DOHH2 (cell line): ENCODE data around the gene EDEM3.

Source experiments
- H3F3A ChIP-seq: fragments of 200-600 bp; sonication (generic), shearing (Covaris generic); 2 replicates; pipeline ENCODE4 v1.6.0; 2016; ENCODE audit warnings: antibody characterized with exemption, mild to moderate bottlenecking; ENCODE audit not compliant: control insufficient read depth, insufficient read depth
- H3K27ac ChIP-seq: fragments of 200-600 bp; sonication (generic); 2 replicates; pipeline ENCODE4 v1.5.1; 2014; ENCODE audit warnings: low read depth, mild to moderate bottlenecking, low read length, moderate library complexity
- H3K27me3 ChIP-seq: fragments of 200-600 bp; sonication (generic); 2 replicates; pipeline ENCODE4 v1.6.1; 2014; ENCODE audit warnings: mild to moderate bottlenecking, low read length, mixed read lengths; ENCODE audit not compliant: control insufficient read depth
- H3K36me3 ChIP-seq: fragments of 200-600 bp; sonication (generic); 2 replicates; pipeline ENCODE4 v1.6.1; 2014; ENCODE audit warnings: mild to moderate bottlenecking, low read length, moderate library complexity, mixed read lengths; ENCODE audit not compliant: control insufficient read depth
- H3K4me1 ChIP-seq: fragments of 200-600 bp; sonication (generic); 2 replicates; pipeline ENCODE4 v1.6.1; 2014; ENCODE audit warnings: mild to moderate bottlenecking, low read length, mixed read lengths; ENCODE audit not compliant: control insufficient read depth
- H3K4me2 ChIP-seq: fragments of 200-600 bp; sonication (generic); 2 replicates; pipeline ENCODE4 v1.6.0; 2014; ENCODE audit warnings: mild to moderate bottlenecking, low read length, moderate library complexity
- H3K4me3 ChIP-seq: fragments of 200-600 bp; sonication (generic); 2 replicates; pipeline ENCODE4 v1.5.1; 2014; ENCODE audit warnings: mild to moderate bottlenecking, low read length, mixed read lengths
- H3K79me2 ChIP-seq: fragments of 200-600 bp; sonication (generic); 2 replicates; pipeline ENCODE4 v1.6.1; 2014; ENCODE audit warnings: mild to moderate bottlenecking, low read length, mixed read lengths; ENCODE audit not compliant: control insufficient read depth
- H3K9me2 ChIP-seq: fragments of 200-600 bp; sonication (generic); replicated peaks from 2 replicates; pipeline ENCODE4 v1.6.1; 2014; ENCODE audit warnings: mild to moderate bottlenecking, low read length, mixed read lengths; ENCODE audit not compliant: control insufficient read depth
- H3K9me3 ChIP-seq: fragments of 200-600 bp; sonication (generic); 2 replicates; pipeline ENCODE4 v1.6.1; 2014; ENCODE audit warnings: antibody characterized with exemption, low read length, mixed read lengths; ENCODE audit not compliant: control insufficient read depth, insufficient read depth
- H4K20me1 ChIP-seq: fragments of 200-600 bp; sonication (generic); 2 replicates; pipeline ENCODE4 v1.6.0; 2014; ENCODE audit warnings: low read depth, mild to moderate bottlenecking, antibody characterized with exemption, low read length, moderate library complexity; ENCODE audit not compliant: control insufficient read depth, insufficient read depth
- EZH2phosphoT487 ChIP-seq: fragments of 200-600 bp; sonication (generic); IDR thresholded peaks from 2 replicates; pipeline ENCODE4 v1.6.1; 2017; ENCODE audit warnings: borderline replicate concordance, mild to moderate bottlenecking, antibody characterized with exemption, low read length, moderate library complexity, mixed read lengths
- TF ChIP-seq, protein P1 (sequence below): fragments of 200-600 bp; sonication (generic); IDR thresholded peaks from one replicate; pipeline ENCODE4 v1.5.1; 2014; ENCODE audit warnings: antibody characterized with exemption, mild to moderate bottlenecking, low read depth, low read length; ENCODE audit not compliant: poor library complexity, severe bottlenecking

Gene EDEM3

DNA sequence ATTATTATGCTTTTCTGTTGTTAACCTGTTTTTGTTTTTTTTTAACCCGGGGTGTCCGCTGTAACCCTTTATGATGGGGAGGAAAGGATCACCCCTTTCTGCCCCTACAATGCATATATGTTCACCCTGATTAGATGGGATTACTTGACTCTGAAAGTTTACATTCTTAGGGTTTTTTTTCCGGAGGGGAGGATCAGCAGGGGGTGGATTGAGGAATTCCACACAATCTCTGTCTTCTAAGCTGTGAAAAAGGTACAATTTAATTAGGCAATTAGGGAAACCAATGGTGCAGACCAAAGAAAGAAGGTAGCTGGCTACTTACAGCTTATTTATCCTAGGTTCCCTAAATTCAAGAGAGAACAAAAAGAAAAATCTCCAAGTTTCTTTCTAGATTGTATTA, 58.3 kb downstream of the EDEM3 start:
- Histone ChIP-seq H3K27ac (no peak overlapping the region), H3K9me3 (no peaks in the 10 kb centered on the region), H4K20me1 (no peaks in the 10 kb centered on the region), H3K27me3 (no peaks in the 10 kb centered on the region), H3K79me2 (no peaks in the 10 kb centered on the region), H3K4me2 (no peak overlapping the region), H3K9me2 (no peaks in the 10 kb centered on the region), H3K4me1 (peaks cover 14% of the 10 kb centered on the region), H3F3A (0 out of 2 replicates have a peak, but pooled peaks cover 3% of the 10 kb centered on the region), H3K36me3 (peaks cover 58% of the 10 kb centered on the region), H3K4me3 (no peak overlapping the region)
- TF ChIP-seq, protein P1, sequence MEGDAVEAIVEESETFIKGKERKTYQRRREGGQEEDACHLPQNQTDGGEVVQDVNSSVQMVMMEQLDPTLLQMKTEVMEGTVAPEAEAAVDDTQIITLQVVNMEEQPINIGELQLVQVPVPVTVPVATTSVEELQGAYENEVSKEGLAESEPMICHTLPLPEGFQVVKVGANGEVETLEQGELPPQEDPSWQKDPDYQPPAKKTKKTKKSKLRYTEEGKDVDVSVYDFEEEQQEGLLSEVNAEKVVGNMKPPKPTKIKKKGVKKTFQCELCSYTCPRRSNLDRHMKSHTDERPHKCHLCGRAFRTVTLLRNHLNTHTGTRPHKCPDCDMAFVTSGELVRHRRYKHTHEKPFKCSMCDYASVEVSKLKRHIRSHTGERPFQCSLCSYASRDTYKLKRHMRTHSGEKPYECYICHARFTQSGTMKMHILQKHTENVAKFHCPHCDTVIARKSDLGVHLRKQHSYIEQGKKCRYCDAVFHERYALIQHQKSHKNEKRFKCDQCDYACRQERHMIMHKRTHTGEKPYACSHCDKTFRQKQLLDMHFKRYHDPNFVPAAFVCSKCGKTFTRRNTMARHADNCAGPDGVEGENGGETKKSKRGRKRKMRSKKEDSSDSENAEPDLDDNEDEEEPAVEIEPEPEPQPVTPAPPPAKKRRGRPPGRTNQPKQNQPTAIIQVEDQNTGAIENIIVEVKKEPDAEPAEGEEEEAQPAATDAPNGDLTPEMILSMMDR = no peak
- TF ChIP-seq EZH2phosphoT487 = no peak

DNA sequence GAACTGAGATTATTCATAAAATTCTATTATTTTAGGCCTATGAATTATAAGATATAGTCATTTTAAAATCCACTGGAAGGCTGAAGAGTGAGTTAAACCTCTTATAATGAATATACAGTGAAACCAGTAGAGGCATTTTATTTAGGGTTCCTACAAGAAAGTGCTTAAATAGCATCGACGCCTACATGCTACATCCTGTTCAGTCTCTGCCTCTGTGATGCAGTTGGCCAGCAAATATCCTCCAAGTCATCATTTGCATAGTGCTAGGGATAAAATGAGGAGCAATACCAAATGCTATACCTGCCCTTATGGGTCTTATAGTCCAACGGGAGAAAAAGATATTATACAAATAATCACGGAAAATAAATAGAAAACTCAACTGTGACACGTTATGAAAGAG, 59.6 kb downstream of the EDEM3 start:
- Histone ChIP-seq H3K9me3 (no peaks in the 10 kb centered on the region), H4K20me1 (no peaks in the 10 kb centered on the region), H3K27me3 (no peaks in the 10 kb centered on the region), H3K79me2 (no peaks in the 10 kb centered on the region), H3K4me2 (0 out of 2 replicates have a peak overlapping the region, but pooled peaks have one; percentile 11), H3K36me3 (peaks cover 50% of the 10 kb centered on the region), H3F3A (0 out of 2 replicates have a peak, but pooled peaks cover 3% of the 10 kb centered on the region), H3K9me2 (no peaks in the 10 kb centered on the region), H3K4me1 (peaks cover 14% of the 10 kb centered on the region), H3K27ac (no peak overlapping the region), H3K4me3 (no peak overlapping the region)
- TF ChIP-seq EZH2phosphoT487 = no peak
- TF ChIP-seq, protein P1 = no peak

DNA sequence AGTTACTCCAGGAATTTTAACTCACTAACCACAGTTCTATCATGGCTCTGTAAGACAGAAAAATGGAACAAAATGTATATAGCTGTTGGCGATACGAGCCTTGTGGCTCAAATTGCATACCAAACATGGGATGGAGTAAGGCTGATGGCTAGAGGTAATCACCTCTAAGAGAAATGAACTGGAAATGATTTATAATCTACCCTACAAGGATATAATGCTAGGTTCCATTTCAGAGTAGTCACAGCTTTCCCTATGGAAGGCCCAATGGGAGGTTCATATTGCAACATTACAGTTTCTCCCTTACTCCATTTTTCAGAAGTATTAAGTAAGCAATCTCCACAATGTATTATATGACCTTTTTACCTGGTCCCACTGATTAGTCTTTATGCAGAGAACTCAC, 61.6 kb downstream of the EDEM3 start:
- Histone ChIP-seq H3K4me2 (no peak overlapping the region), H3K9me3 (no peaks in the 10 kb centered on the region), H4K20me1 (no peaks in the 10 kb centered on the region), H3F3A (0 out of 2 replicates have a peak, but pooled peaks cover 3% of the 10 kb centered on the region), H3K27me3 (no peaks in the 10 kb centered on the region), H3K4me1 (peaks cover 22% of the 10 kb centered on the region), H3K36me3 (peaks cover 40% of the 10 kb centered on the region), H3K4me3 (no peak overlapping the region), H3K27ac (no peak overlapping the region), H3K79me2 (no peaks in the 10 kb centered on the region), H3K9me2 (no peaks in the 10 kb centered on the region)
- TF ChIP-seq, protein P1 = no peak
- no peak for TF ChIP-seq EZH2phosphoT487
